PC-3 (cell line): ENCODE data around the gene RNF157. TPM values are rescaled to one million over a fixed set of nuclear protein-coding genes. Genes with fewer than 3 reads are reported as not detected.

Experiments
- ATAC-seq: fragments of 200-7000 bp; cut with Tn5 transposase; 2 replicates; pipeline ENCODE4 v1.9.1; 2020; ENCODE audit warnings: mild to moderate bottlenecking, moderate library complexity
- BruUV-seq: library from RNA; stranded (reverse); fragments of 400-500 nt; replicated peaks from 2 replicates; lab custom pipeline; 2021; lab: Mats Ljungman, UMichigan
- CTCF ChIA-PET: fragments of 300-600 bp; sonication (Branson Sonifier 250); formaldehyde crosslinking; loops from one replicate; lab custom pipeline; 2022; ENCODE audit warnings: antibody characterized with exemption; lab: Charles Lee
- POLR2A ChIA-PET: fragments of 300-600 bp; sonication (Branson Sonifier 250); formaldehyde crosslinking; loops from one replicate; lab custom pipeline; 2022; ENCODE audit warnings: antibody characterized with exemption; ENCODE audit not compliant: unreplicated experiment; lab: Charles Lee
- DNase-seq: peaks from one replicate; pipeline ENCODE4 v3.0.0-alpha.2; 2015
- H2AFZ ChIP-seq: fragments of 300-600 bp; sonication (generic); 2 replicates; pipeline ENCODE4 v1.6.0; 2016; ENCODE audit warnings: antibody characterized with exemption, low read length
- H3F3A ChIP-seq: fragments of 300-600 bp; sonication (generic); one replicate; pipeline ENCODE4 v1.6.0; 2017; ENCODE audit warnings: antibody characterized with exemption, low read length, control low read depth, mild to moderate bottlenecking; ENCODE audit not compliant: unreplicated experiment
- H3K27ac ChIP-seq: fragments of 300-600 bp; sonication (generic); 2 replicates; pipeline ENCODE4 v1.5.1; 2016; ENCODE audit warnings: mild to moderate bottlenecking, low read length
- H3K27me3 ChIP-seq: fragments of 300-600 bp; sonication (generic); 2 replicates; pipeline ENCODE4 v1.6.1; 2016; ENCODE audit warnings: low read length, mixed read lengths
- H3K36me3 ChIP-seq: fragments of 300-600 bp; sonication (generic); 2 replicates; pipeline ENCODE4 v1.6.1; 2016; ENCODE audit warnings: low read depth, mixed run types, low read length, mixed read lengths
- H3K4me1 ChIP-seq: fragments of 300-600 bp; sonication (generic); 2 replicates; pipeline ENCODE4 v1.5.1; 2016; ENCODE audit warnings: low read length; ENCODE audit not compliant: insufficient read depth
- H3K4me2 ChIP-seq: fragments of 300-600 bp; sonication (generic); 2 replicates; pipeline ENCODE4 v1.6.0; 2016; ENCODE audit warnings: low read length
- H3K4me3 ChIP-seq: fragments of 300-600 bp; sonication (generic); 2 replicates; pipeline ENCODE4 v1.5.1; 2016; ENCODE audit warnings: mild to moderate bottlenecking, low read length, mixed read lengths
- H3K79me2 ChIP-seq: fragments of 300-600 bp; sonication (generic); 2 replicates; pipeline ENCODE4 v1.6.1; 2017; ENCODE audit warnings: low read length, mixed read lengths
- H3K9ac ChIP-seq: fragments of 300-600 bp; sonication (generic); 2 replicates; pipeline ENCODE4 v1.6.0; 2016; ENCODE audit warnings: mild to moderate bottlenecking, low read length
- H3K9me2 ChIP-seq: fragments of 300-600 bp; sonication (generic); replicated peaks from 2 replicates; pipeline ENCODE4 v1.6.1; 2016; ENCODE audit warnings: mixed run types, low read length, mixed read lengths
- H3K9me3 ChIP-seq: fragments of 300-600 bp; sonication (generic); 2 replicates; pipeline ENCODE4 v1.6.1; 2016; ENCODE audit warnings: low read length, mixed read lengths
- H4K20me1 ChIP-seq: fragments of 300-600 bp; sonication (generic); 2 replicates; pipeline ENCODE4 v1.6.1; 2016; ENCODE audit warnings: low read length, mixed read lengths
- EZH2 ChIP-seq: fragments of 300-600 bp; sonication (generic); IDR thresholded peaks from one replicate; pipeline ENCODE4 v1.6.1; 2017; ENCODE audit warnings: antibody characterized with exemption, mild to moderate bottlenecking, low read length; ENCODE audit not compliant: unreplicated experiment
- EZH2phosphoT487 ChIP-seq: fragments of 300-600 bp; sonication (generic); IDR thresholded peaks from 2 replicates; pipeline ENCODE4 v1.6.1; 2018; ENCODE audit warnings: mild to moderate bottlenecking, antibody characterized with exemption, low read length, borderline replicate concordance
- intact Hi-C: fragments of 100-400 bp; cut with micrococcal nuclease; formaldehyde crosslinking; loops from 2 replicates; pipeline ENCODE4 v1.9.0; 2023
- total RNA-seq: library from RNA; depleted of rRNA; stranded (reverse); fragments of >200 nt; gene quantifications from 2 replicates; pipeline ENCODE4 v1.2.3, GENCODE V29; 2014
- TF ChIP-seq, protein P1 (sequence below): fragments of 300-600 bp; sonication (generic); conservative IDR thresholded peaks from 2 replicates; pipeline ENCODE4 v1.5.1; 2017; ENCODE audit warnings: antibody characterized with exemption, low read depth, mild to moderate bottlenecking, low read length

Gene RNF157
- total RNA-seq, 1 experiment from 2014 or later: 7.4 TPM

DNA sequence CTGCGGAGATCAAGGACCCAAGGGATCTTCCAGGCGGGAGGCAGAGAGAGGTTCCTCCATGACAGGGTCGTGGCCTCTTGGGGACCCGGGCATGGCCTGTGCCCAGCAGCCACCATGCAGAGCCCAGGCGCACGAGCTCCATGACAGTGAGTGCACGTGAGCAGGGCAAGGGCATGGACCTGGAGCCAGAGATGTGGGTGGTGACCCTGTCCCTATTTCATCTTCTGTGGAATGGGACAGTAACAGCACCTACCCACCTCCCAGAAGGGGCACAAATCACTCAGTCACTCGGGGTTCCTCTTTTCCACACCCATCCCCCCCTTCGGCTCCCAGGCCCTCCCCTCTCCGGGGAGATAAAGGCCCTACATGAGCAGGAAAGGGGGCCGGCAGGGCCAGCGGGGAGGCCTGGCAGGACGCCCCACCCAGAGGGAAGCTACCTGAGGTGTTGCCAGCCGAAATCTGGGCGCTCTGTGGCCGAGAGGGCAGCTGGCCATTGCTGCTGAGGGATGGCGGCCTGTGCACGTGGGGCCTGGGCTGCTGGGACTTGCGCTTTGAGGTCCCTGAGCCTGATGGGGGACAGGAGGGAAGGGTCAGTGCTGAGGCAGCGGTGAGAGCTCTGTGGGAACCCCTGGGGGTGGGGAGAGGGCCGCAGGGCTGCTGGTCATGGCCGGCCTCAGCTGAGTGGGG lies 35.2 kb upstream of the RNF157 start:
- TF ChIP-seq, protein P1, sequence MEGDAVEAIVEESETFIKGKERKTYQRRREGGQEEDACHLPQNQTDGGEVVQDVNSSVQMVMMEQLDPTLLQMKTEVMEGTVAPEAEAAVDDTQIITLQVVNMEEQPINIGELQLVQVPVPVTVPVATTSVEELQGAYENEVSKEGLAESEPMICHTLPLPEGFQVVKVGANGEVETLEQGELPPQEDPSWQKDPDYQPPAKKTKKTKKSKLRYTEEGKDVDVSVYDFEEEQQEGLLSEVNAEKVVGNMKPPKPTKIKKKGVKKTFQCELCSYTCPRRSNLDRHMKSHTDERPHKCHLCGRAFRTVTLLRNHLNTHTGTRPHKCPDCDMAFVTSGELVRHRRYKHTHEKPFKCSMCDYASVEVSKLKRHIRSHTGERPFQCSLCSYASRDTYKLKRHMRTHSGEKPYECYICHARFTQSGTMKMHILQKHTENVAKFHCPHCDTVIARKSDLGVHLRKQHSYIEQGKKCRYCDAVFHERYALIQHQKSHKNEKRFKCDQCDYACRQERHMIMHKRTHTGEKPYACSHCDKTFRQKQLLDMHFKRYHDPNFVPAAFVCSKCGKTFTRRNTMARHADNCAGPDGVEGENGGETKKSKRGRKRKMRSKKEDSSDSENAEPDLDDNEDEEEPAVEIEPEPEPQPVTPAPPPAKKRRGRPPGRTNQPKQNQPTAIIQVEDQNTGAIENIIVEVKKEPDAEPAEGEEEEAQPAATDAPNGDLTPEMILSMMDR: no peak
- no peak for TF ChIP-seq EZH2
- no peak for TF ChIP-seq EZH2phosphoT487
- no peak overlapping the region for H3K27ac ChIP-seq
- no peak overlapping the region for H3K9ac ChIP-seq
- DNase-seq: no peak
- no peaks in the 10 kb centered on the region for H3K27me3 ChIP-seq
- BruUV-seq: no TSS peak
- H3K4me1 ChIP-seq: peaks cover 13% of the 10 kb centered on the region
- H3K9me3 ChIP-seq: no peaks in the 10 kb centered on the region
- no peak overlapping the region for H3K4me3 ChIP-seq
- H3K4me2 ChIP-seq: no peak overlapping the region
- no peaks in the 10 kb centered on the region for H3K9me2 ChIP-seq
- no peaks in the 10 kb centered on the region for H4K20me1 ChIP-seq
- CTCF ChIA-PET: no interaction called here
- no peaks in the 10 kb centered on the region for H3K36me3 ChIP-seq
- no peak overlapping the region for H2AFZ ChIP-seq
- ATAC-seq: no peak
- H3K79me2 ChIP-seq: no peaks in the 10 kb centered on the region
- intact Hi-C loops: loop anchor here (10.0 kb wide), 1 partner anchor 371 kb away; the partner anchor contains the start of gene MRPL38
- POLR2A ChIA-PET: no interaction called here
- H3F3A ChIP-seq: no peaks in the 10 kb centered on the region

DNA sequence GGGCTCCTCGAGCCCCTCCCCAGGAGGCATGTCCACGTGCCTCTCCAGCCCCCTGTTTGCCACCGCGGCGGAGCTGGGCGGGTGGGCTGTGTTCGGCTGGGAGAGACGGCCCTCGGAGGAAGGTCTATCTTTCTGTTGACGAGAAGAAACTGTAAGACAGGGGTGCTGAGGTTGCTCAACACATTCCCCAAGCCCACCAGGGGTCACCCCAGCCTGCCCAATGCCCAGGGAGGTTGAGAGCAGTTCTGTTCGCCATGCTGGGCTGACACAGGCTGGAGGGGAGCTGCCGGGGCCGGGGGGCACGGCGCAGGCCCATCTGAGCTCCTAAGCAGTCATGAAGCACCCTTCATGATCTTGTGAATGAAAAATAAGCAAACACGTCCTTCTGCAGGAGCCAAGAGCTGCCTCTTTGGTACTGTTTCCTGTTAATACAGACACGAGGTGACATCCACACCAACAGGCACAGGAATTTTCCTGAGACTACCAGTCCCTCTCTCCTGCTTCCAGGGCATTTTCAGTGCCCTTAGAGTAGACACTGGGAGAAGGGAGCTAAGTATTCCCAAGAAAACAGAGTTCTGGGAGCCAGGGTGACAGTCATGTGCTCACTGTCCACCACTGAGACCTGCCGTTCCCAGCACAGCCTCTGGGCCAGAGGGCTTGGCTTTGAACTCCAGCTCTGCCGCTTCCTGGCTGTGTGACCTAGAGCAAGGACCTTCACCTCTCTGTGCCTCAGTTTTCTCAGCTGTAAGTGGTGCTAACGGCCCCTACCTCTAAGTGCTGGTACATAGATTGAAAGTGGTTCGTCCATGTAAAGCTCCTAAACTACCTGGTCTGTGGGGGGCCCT lies 34.0 kb upstream of the RNF157 start:
- H3K9ac ChIP-seq: no peak overlapping the region
- no peak for ATAC-seq
- no peaks in the 10 kb centered on the region for H3K27me3 ChIP-seq
- POLR2A ChIA-PET: no interaction called here
- H3K4me3 ChIP-seq: no peak overlapping the region
- CTCF ChIA-PET: interaction anchor here (0.5 to 0.6 kb wide), 3 partner anchors 10 to 155 kb away, joined by 4 to 10 read pairs (median 6); no protein-coding TSS in a partner anchor
- no peak for DNase-seq
- peaks cover 3% of the 10 kb centered on the region; the same call in 1 of the 2 replicates for H4K20me1 ChIP-seq
- no TSS peak for BruUV-seq
- H3K36me3 ChIP-seq: peaks cover 3% of the 10 kb centered on the region; the same call in 1 of the 2 replicates
- H3K4me1 ChIP-seq: peaks cover 13% of the 10 kb centered on the region
- H3K9me3 ChIP-seq: no peaks in the 10 kb centered on the region
- H3K79me2 ChIP-seq: peaks cover 7% of the 10 kb centered on the region
- intact Hi-C loops: loop anchor here (10.0 kb wide), 1 partner anchor 370 kb away; the partner anchor contains the start of gene MRPL38
- no peak for TF ChIP-seq EZH2
- TF ChIP-seq, protein P1: no peak
- no peak overlapping the region for H3K4me2 ChIP-seq
- no peak overlapping the region for H3K27ac ChIP-seq
- no peak overlapping the region for H2AFZ ChIP-seq
- H3K9me2 ChIP-seq: no peaks in the 10 kb centered on the region
- no peaks in the 10 kb centered on the region for H3F3A ChIP-seq
